Measurements from ENCODE around the gene FAF2. TPM values are rescaled to one million over a fixed set of nuclear protein-coding genes. Genes with fewer than 3 reads are reported as not detected.

FAF2 gene
- total and polyA plus RNA-seq, 3 donors from 2014 or later, result 53.9 to 57.6 (median 55.0) TPM

- TF ChIP-seq, protein P1, sequence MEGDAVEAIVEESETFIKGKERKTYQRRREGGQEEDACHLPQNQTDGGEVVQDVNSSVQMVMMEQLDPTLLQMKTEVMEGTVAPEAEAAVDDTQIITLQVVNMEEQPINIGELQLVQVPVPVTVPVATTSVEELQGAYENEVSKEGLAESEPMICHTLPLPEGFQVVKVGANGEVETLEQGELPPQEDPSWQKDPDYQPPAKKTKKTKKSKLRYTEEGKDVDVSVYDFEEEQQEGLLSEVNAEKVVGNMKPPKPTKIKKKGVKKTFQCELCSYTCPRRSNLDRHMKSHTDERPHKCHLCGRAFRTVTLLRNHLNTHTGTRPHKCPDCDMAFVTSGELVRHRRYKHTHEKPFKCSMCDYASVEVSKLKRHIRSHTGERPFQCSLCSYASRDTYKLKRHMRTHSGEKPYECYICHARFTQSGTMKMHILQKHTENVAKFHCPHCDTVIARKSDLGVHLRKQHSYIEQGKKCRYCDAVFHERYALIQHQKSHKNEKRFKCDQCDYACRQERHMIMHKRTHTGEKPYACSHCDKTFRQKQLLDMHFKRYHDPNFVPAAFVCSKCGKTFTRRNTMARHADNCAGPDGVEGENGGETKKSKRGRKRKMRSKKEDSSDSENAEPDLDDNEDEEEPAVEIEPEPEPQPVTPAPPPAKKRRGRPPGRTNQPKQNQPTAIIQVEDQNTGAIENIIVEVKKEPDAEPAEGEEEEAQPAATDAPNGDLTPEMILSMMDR (IDR thresholded peaks at IDR 0.05), result no peak
- no peak for TF ChIP-seq POLR2A (IDR thresholded peaks at IDR 0.05)
- no peaks in the 10 kb centered on the region for H3K27me3 ChIP-seq
- H3K27ac ChIP-seq, result no peak overlapping the region
- H3K4me1 ChIP-seq, result no peaks in the 10 kb centered on the region
- 95 to 100% methylated on average over 1 of the region's 1 CpG for WGBS, 2 donors
- DNase-seq, result no peak
- intact Hi-C loops (cut with DNase I; ENCODE audit: low total_unique reads), result no loop called here
- H3K9me3 ChIP-seq, result no peaks in the 10 kb centered on the region
- no peak overlapping the region for H3K4me3 ChIP-seq
- H3K36me3 ChIP-seq (ENCODE audit: low read depth, missing control alignments), result no peaks in the 10 kb centered on the region
These were observed 53.1 kb downstream of the FAF2 start for GRCh38 chr5:176501333-176501732.

DNA sequence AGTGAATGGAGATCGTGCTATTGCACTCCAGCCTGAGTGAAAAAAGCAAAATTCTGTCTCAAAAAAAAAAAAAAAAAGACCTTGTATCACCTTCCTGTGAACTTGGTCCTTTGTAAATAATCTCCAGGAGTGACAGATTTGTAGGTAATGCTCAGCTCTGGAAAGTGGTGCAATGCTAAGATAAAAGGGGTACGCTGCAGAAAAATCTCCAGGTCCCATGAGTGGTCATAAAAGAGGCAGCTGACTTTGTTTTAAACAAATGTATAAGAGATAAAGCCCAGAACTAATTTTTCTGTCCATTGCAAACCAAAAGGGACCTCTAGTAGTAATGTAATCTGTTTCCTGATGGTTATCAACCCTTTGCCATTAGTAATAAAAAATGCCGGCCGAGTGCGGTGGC lies 55.3 kb downstream of the FAF2 start:
- peaks cover 4% of the 10 kb centered on the region for H3K4me1 ChIP-seq
- H3K9me3 ChIP-seq, result no peaks in the 10 kb centered on the region
- intact Hi-C loops (cut with DNase I; ENCODE audit: low total_unique reads), result no loop called here
- H3K27me3 ChIP-seq, result no peaks in the 10 kb centered on the region
- H3K4me3 ChIP-seq, result no peak overlapping the region
- WGBS, 2 donors, result 95% methylated on average over 5 of the region's 5 CpGs
- TF ChIP-seq, protein P1 (IDR thresholded peaks at IDR 0.05), result no peak
- no peak for TF ChIP-seq POLR2A (IDR thresholded peaks at IDR 0.05)
- DNase-seq, result no peak
- no peak overlapping the region for H3K27ac ChIP-seq
- no peaks in the 10 kb centered on the region for H3K36me3 ChIP-seq (ENCODE audit: low read depth, missing control alignments)

DNA sequence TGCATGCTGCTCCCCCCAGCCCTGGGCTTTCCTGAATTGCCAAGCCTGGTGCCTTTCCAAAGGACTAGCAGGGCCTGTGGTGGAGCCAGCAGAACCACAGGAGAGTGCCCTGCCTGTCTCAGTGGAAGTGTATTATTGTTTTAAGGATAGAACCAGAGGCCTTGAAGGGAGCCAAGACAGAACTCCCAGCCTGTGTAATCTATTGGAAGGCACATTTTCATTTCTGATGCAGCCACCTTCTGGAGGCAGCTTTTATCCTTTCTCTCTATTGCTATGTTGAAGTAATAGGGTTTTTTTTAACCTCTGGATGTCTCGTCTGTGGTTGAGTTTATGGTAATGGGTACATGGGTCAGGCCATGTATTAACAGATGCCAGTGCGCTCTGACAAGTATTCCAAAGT lies 59.7 kb downstream of the FAF2 start:
- no peaks in the 10 kb centered on the region for H3K36me3 ChIP-seq (ENCODE audit: low read depth, missing control alignments)
- no peak overlapping the region for H3K4me3 ChIP-seq
- intact Hi-C loops (cut with DNase I; ENCODE audit: low total_unique reads), result no loop called here
- H3K4me1 ChIP-seq, result peaks cover 14% of the 10 kb centered on the region
- WGBS, 2 donors, result 68 to 78% methylated on average over 2 of the region's 2 CpGs
- TF ChIP-seq, protein P1 (IDR thresholded peaks at IDR 0.05), result no peak
- TF ChIP-seq POLR2A (IDR thresholded peaks at IDR 0.05), result no peak
- no peak for DNase-seq
- H3K27ac ChIP-seq, result no peak overlapping the region
- H3K27me3 ChIP-seq, result no peaks in the 10 kb centered on the region
- H3K9me3 ChIP-seq, result no peaks in the 10 kb centered on the region

DNA sequence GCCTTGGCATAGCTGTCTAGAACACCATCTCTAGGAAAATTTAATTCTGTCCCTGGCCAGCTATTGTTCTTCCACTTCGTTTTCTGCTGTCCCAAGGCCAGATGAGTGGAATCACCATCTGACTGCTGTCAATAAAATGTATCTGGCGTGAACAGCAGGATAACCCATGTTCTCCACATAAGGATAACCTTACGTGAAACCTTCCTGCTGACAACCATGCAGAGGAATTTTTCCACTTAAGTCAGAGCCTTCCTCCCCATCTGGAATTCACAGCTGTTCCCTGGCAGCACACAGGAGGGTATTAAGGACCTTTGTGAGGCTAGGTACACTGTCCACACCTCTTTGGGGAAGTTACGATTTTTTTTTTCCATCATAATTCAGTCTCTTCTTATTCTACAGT lies 60.4 kb downstream of the FAF2 start:
- no peak overlapping the region for H3K4me3 ChIP-seq
- H3K27ac ChIP-seq, result peak overlapping the region in 1 of 2 donors; percentile 11
- 44 to 50% methylated on average over 4 of the region's 4 CpGs for WGBS, 2 donors
- no peak for DNase-seq
- no peaks in the 10 kb centered on the region for H3K36me3 ChIP-seq (ENCODE audit: low read depth, missing control alignments)
- intact Hi-C loops (cut with DNase I; ENCODE audit: low total_unique reads), result no loop called here
- H3K4me1 ChIP-seq, result peaks cover 14% of the 10 kb centered on the region
- no peaks in the 10 kb centered on the region for H3K27me3 ChIP-seq
- TF ChIP-seq, protein P1 (IDR thresholded peaks at IDR 0.05), result no peak
- TF ChIP-seq POLR2A (IDR thresholded peaks at IDR 0.05), result no peak
- H3K9me3 ChIP-seq, result no peaks in the 10 kb centered on the region

- Histone ChIP-seq H3K27ac (no peak overlapping the region), H3K4me3 (no peak overlapping the region), H3K4me1 (peaks cover 6% of the 10 kb centered on the region), H3K36me3 (ENCODE audit: low read depth, missing control alignments) (no peaks in the 10 kb centered on the region), H3K9me3 (no peaks in the 10 kb centered on the region), H3K27me3 (no peaks in the 10 kb centered on the region)
- 57 to 83% methylated on average over 12 of the region's 12 CpGs for WGBS, 2 donors
- DNase-seq, result no peak
- intact Hi-C loops (cut with DNase I; ENCODE audit: low total_unique reads), result no loop called here
- no peak for TF ChIP-seq POLR2A (IDR thresholded peaks at IDR 0.05)
- TF ChIP-seq, protein P1 (IDR thresholded peaks at IDR 0.05), result no peak
These were observed 65.6 kb downstream of the FAF2 start for GRCh38 chr5:176513788-176514187.
